Astrocyte of the spinal cord (primary cell): ENCODE measurements around the gene C11orf98.
"Not testable (repeated sequence)": the region's sequence is repeated elsewhere in the genome, so short reads cannot be mapped to it uniquely, and the experiment has no call there.

Experiments
- DNase-seq: peaks from one replicate; pipeline ENCODE4 v3.0.0; 2011; ENCODE audit warnings: low read depth, low spot score
- H3K4me3 ChIP-seq: 2 replicates; pipeline ENCODE4 v1.5.1; 2011; ENCODE audit warnings: low read depth, mild to moderate bottlenecking, low read length, moderate library complexity
- in situ Hi-C: cut with HindIII; loops from 2 replicates; pipeline ENCODE4 v1.10.0; 2017; ENCODE audit warnings: low sequenced_read_pairs
- TF ChIP-seq, protein P1 (sequence below): IDR thresholded peaks from 2 replicates; pipeline ENCODE4 v1.5.1; 2012; ENCODE audit warnings: low read depth, mild to moderate bottlenecking, low read length, inconsistent platforms

Gene C11orf98

DNA sequence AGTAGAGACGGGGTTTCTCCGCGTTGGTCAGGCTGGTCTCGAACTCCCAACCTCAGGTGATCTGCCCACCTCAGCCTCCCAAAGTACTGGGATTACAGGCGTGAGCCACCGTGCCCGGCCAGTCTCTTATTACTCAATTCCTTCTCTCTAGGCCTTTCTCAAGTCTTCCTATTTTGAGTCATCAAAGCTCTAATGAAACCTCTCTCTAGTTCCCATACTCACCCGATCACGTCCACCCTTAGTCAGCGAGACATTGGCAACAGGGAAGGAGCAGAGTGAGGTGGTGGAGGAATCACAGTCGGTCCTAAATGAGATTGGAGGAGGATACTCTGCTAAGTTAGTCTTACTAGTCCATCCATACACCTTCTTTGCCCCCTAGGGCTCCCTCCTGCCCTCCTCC lies 37.2 kb upstream of the C11orf98 start:
- no peak overlapping the region for H3K4me3 ChIP-seq
- in situ Hi-C loops: no loop called here
- TF ChIP-seq, protein P1, sequence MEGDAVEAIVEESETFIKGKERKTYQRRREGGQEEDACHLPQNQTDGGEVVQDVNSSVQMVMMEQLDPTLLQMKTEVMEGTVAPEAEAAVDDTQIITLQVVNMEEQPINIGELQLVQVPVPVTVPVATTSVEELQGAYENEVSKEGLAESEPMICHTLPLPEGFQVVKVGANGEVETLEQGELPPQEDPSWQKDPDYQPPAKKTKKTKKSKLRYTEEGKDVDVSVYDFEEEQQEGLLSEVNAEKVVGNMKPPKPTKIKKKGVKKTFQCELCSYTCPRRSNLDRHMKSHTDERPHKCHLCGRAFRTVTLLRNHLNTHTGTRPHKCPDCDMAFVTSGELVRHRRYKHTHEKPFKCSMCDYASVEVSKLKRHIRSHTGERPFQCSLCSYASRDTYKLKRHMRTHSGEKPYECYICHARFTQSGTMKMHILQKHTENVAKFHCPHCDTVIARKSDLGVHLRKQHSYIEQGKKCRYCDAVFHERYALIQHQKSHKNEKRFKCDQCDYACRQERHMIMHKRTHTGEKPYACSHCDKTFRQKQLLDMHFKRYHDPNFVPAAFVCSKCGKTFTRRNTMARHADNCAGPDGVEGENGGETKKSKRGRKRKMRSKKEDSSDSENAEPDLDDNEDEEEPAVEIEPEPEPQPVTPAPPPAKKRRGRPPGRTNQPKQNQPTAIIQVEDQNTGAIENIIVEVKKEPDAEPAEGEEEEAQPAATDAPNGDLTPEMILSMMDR: no peak

DNA sequence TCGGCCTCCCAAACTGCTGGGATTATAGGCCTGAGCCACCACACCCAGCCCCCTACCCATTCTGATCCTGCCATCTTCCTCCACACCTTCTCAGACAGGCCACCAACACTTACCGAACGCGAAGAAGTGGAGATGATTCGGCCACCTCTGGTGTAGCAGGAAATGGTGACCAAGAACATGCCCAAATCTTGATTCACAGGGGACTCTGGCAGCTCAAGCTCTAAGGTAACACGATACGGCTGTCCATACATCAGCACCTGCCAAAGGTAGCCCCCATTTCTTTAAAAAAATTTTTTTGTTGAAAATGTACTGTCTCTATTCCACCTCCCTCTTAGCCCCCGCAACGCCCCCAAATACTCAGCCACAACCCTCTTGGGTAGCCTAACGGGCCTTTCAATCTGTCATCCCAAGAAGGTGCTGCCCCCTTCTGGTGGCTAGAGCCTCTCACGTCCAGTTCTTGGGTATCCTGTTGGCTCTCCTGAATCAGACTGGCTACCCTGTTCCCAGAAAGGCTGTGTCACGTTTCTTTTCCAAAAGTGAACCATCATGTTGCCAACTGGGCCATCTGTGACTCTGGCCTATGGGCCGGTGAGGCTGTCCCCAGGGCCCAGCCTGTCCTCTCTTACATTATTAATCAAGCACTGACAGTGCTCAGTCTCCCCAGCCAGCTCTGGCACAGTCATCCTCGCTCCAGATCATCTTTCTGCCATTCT lies 29.6 kb upstream of the C11orf98 start:
- in situ Hi-C loops: no loop called here
- TF ChIP-seq, protein P1: peak; percentile 85
- peak; percentile 73 for DNase-seq
- H3K4me3 ChIP-seq: no peak overlapping the region

More for the DNA sequence above, 37.2 kb upstream of the C11orf98 start:
- no peak for DNase-seq

DNA sequence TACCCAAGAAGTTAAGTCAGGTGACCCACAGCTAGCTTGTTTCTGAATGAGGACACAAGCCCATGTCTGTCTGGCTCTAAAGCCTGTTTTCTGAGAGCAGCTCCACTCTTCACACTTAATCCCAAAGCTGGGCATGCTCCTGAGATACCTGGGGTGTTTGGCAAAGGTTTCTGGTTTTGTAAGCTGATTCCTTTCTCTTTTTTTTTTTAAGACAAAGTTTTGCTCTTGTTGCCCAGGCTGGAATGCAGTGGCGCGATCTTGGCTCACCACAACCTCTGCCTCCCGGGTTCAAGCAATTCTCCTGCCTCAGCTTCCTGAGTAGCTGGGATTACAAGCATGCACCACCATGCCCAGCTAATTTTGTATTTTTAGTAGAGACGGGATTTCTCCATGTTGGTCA lies 28.6 kb upstream of the C11orf98 start:
- DNase-seq, in situ Hi-C loops, H3K4me3 ChIP-seq: not testable (repeated sequence)

DNA sequence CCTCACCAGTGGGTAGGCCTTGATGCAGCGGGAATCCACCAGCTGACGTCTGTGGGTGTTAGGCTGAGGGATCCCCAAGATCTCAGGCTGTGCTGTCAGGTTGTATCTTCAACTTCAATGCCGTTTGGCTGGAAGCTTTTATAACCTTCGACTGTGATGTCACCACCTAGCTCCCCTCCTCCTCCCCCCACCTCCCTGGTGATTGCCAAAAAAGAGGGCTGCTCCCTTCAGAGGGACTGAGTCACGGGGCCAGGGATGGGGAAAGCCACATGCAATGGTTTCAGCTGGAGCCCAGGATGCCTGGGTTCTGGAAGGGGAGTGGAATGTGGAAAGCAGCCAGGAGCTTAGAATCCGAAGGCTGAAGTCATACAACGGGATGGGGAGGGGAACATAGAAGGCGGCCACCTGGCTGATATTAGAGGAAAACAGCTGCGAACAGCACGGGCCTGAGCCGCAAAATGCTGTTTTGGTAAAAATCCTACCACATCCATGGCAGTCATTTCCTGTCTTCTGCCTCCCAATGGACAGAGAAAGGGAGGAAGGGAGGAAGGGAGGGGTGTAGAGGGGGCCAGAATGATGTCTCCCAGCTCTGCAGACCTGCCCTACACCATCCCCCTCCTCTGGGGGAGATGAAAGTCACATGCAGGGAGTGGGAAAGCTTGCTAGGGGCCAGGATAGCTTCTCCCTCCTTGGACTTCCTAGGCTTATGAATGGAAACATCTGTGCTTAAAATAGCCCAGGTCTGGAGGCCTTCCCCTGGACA lies 24.6 kb upstream of the C11orf98 start, which contains the start of gene LRRN4CL:
TSS of gene LRRN4CL (minus strand) at position 110 of the 763 bp plus-strand sequence. CDS start 1,022 bp downstream, outside the sequence.
- TF ChIP-seq, protein P1: no peak
- in situ Hi-C loops: no loop called here

DNA sequence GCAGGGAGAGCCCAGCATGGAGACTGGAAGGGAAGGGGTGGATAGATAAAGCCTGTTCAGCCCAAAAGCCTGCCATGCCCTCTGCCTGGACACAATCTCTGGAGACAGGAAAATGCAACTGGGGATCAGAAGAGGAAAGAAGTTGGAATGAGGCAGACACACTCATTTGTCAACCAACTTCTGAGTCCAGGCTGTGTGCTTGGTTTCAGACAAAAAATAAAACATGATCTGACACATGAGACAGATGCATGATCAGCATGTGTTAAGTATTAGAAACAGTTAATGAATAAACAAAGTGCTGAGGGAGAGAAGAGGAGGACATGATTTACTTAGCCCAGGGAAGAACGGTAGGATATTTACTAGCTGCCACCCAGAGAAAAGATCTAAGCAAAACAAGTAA lies 23.5 kb upstream of the C11orf98 start:
- in situ Hi-C loops: no loop called here
- no peak for DNase-seq
- TF ChIP-seq, protein P1: no peak

More for the DNA sequence above, 24.6 kb upstream of the C11orf98 start, which contains the start of gene LRRN4CL:
- H3K4me3 ChIP-seq: no peak within 1 kb of the TSS
- DNase-seq: peak; percentile 74

DNA sequence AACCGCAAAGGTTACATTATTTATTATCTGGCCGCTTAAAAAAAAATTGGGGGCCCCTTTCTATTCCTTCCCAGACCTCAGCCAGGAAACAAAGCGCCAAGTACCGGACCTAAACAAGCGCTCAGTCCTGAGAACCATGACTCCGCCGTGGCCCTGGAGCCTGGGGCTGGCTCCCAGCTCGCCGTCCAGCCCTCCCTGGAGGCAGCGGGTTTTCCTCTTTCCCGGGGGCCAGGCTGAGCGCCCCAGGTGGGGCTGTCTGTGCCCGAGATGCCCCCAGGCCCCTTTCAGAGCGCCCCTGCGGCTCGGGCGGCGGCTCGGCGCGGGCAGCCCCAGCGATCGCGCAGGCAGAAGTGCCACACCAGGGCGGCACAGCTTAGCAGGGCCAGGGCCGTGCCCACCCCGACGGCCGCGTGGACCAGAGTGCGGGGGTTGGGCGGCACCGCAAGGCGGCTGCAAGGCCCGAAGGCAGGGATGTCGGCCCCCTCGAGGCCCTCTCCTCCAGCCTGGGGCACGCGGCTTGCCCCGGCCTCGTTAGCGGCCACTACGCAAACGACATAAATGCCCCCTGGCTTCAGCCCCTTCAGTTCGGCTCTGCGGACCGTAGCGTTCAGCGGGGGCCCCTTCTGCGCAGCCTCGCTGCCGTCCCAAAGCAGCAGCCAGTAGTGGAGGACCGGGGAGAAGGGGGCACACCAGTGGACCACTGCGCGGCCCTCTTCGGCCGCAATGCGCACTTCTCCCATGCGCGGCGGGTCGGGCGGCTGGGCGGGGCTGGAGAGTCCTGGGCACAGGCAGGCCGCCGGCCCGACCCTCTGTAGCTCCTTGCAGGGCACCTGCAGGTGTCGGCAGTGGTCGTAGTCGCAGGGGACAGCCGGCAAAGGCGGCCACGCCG lies 22.7 kb upstream of the C11orf98 start:
- in situ Hi-C loops: no loop called here
- TF ChIP-seq, protein P1: no peak
- DNase-seq: no peak
- H3K4me3 ChIP-seq: no peak overlapping the region

More for the DNA sequence above, 23.5 kb upstream of the C11orf98 start:
- no peak overlapping the region for H3K4me3 ChIP-seq
